ENCODE data around the gene PSMD10.

PSMD10 gene

GRCh38 chrX:108091264-108091877, at the start of gene PSMD10, which contains the start of gene ATG4A:
TSS of gene PSMD10 (minus strand) at chrX:108091542. CDS start at chrX:108091520, 22 bp downstream.
TSS of gene ATG4A (plus strand) at chrX:108091778. CDS start at chrX:108091827, 49 bp downstream.
- peak; percentile 62 to 73 for DNase-seq (ENCODE audit: low read depth in 2 of 2, low spot score in 1 of 2)

- no peak for DNase-seq (ENCODE audit: low read depth in 2 of 2, low spot score in 1 of 2)
These were observed 47.7 kb upstream of the PSMD10 start for GRCh38 chrX:108138814-108139702.

- DNase-seq (ENCODE audit: low read depth in 2 of 2, low spot score in 1 of 2), result no peak
These were observed 43.4 kb upstream of the PSMD10 start for GRCh38 chrX:108134724-108135123.

GRCh38 chrX:108132876-108133275, 41.5 kb upstream of the PSMD10 start:
- no peak for DNase-seq (ENCODE audit: low read depth in 2 of 2, low spot score in 1 of 2)

GRCh38 chrX:108132034-108132433, 40.7 kb upstream of the PSMD10 start:
- DNase-seq (ENCODE audit: low read depth in 2 of 2, low spot score in 1 of 2), result no peak

GRCh38 chrX:108131471-108131870, 40.1 kb upstream of the PSMD10 start:
- no peak for DNase-seq (ENCODE audit: low read depth in 2 of 2, low spot score in 1 of 2)

GRCh38 chrX:108130889-108131288, 39.5 kb upstream of the PSMD10 start:
- no peak for DNase-seq (ENCODE audit: low read depth in 2 of 2, low spot score in 1 of 2)

- DNase-seq (ENCODE audit: low read depth in 2 of 2, low spot score in 1 of 2), result no peak
These were observed 35.8 kb upstream of the PSMD10 start for GRCh38 chrX:108127152-108127551.

GRCh38 chrX:108126661-108127060, 35.3 kb upstream of the PSMD10 start:
- no peak for DNase-seq (ENCODE audit: low read depth in 2 of 2, low spot score in 1 of 2)

- DNase-seq (ENCODE audit: low read depth in 2 of 2, low spot score in 1 of 2), result no peak
These were observed 32.4 kb upstream of the PSMD10 start for GRCh38 chrX:108123591-108124366.

GRCh38 chrX:108122748-108123147, 31.4 kb upstream of the PSMD10 start:
- no peak for DNase-seq (ENCODE audit: low read depth in 2 of 2, low spot score in 1 of 2)

- no peak for DNase-seq (ENCODE audit: low read depth in 2 of 2, low spot score in 1 of 2)
These were observed 29.9 kb upstream of the PSMD10 start for GRCh38 chrX:108121291-108121690.

- no peak for DNase-seq (ENCODE audit: low read depth in 2 of 2, low spot score in 1 of 2)
These were observed 26.6 kb upstream of the PSMD10 start for GRCh38 chrX:108117988-108118387.

- DNase-seq (ENCODE audit: low read depth in 2 of 2, low spot score in 1 of 2), result no peak
These were observed 23.2 kb upstream of the PSMD10 start for GRCh38 chrX:108114541-108114940.

- no peak for DNase-seq (ENCODE audit: low read depth in 2 of 2, low spot score in 1 of 2)
These were observed 14.1 kb upstream of the PSMD10 start for GRCh38 chrX:108105473-108105872.

- no peak for DNase-seq (ENCODE audit: low read depth in 2 of 2, low spot score in 1 of 2)
These were observed 6.0 kb upstream of the PSMD10 start for GRCh38 chrX:108097380-108097779.

GRCh38 chrX:108091878-108092291, 543 bp upstream of the PSMD10 start:
- peak in 1 of 2 donors; percentile 9 for DNase-seq (ENCODE audit: low read depth in 2 of 2, low spot score in 1 of 2)

GRCh38 chrX:108090491-108091263, 665 bp downstream of the PSMD10 start:
- no peak for DNase-seq (ENCODE audit: low read depth in 2 of 2, low spot score in 1 of 2)

GRCh38 chrX:108088511-108088910, 2.8 kb downstream of the PSMD10 start:
- DNase-seq (ENCODE audit: low read depth in 2 of 2, low spot score in 1 of 2), result no peak

- no peak for DNase-seq (ENCODE audit: low read depth in 2 of 2, low spot score in 1 of 2)
These were observed 3.5 kb downstream of the PSMD10 start for GRCh38 chrX:108087792-108088191.

- DNase-seq (ENCODE audit: low read depth in 2 of 2, low spot score in 1 of 2), result no peak
These were observed 10.2 kb downstream of the PSMD10 start for GRCh38 chrX:108081110-108081509.

Measured in stimulated activated CD8-positive, alpha-beta memory T cell treated with anti-CD3 and anti-CD28 coated beads, Interleukin-4, amount 100 ng/mL, for 1 hour (primary cell).